HuH-7.5 (cell line): ENCODE data around the gene PAK2.
"Not testable (repeated sequence)": the region's sequence is repeated elsewhere in the genome, so short reads cannot be mapped to it uniquely, and the experiment has no call there.

Experiments
- DNase-seq: peaks from one replicate; pipeline ENCODE4 v3.0.0; 2011; ENCODE audit warnings: low spot score

The PAK2 gene

GRCh38 chr3:196844235-196845219, 104.9 kb downstream of the PAK2 start:
- not testable (repeated sequence) for DNase-seq

- not testable (repeated sequence) for DNase-seq
These were observed 108.7 kb downstream of the PAK2 start for GRCh38 chr3:196848375-196848774.

- no peak for DNase-seq
These were observed 109.6 kb downstream of the PAK2 start for GRCh38 chr3:196849180-196849741.

- DNase-seq: not testable (repeated sequence)
These were observed 123.3 kb downstream of the PAK2 start for GRCh38 chr3:196863000-196863399.

GRCh38 chr3:196867155-196867506, 127.5 kb downstream of the PAK2 start:
- DNase-seq: no peak

GRCh38 chr3:196867507-196868296, 128.0 kb downstream of the PAK2 start, which contains the start of gene SENP5:
TSS of gene SENP5 (plus strand) at chr3:196867920. CDS start at chr3:196885182, 17,262 bp downstream.
- peak; percentile 79 for DNase-seq

GRCh38 chr3:196868297-196868661, 128.6 kb downstream of the PAK2 start:
- peak; percentile 23 for DNase-seq

GRCh38 chr3:196872316-196872715, 132.7 kb downstream of the PAK2 start:
- DNase-seq: no peak

GRCh38 chr3:196874511-196875094, 134.9 kb downstream of the PAK2 start:
- not testable (repeated sequence) for DNase-seq

GRCh38 chr3:196875258-196875657, 135.6 kb downstream of the PAK2 start:
- no peak for DNase-seq
